Tibial nerve (tissue), 3 donors: ENCODE data around the gene IQSEC1.

Experiments
- POLR2A ChIP-seq, 2 donors: fragments of 450-650 bp; IDR thresholded peaks; one replicate each; pipeline ENCODE4 v1.6.1; 2017; ENCODE audit warnings: antibody characterized with exemption in 2 of 2, mild to moderate bottlenecking in 2 of 2, moderate library complexity in 2 of 2
- TF ChIP-seq, protein P1 (sequence below), 5 experiments: fragments of 200-600 bp in 3 of 5; fragments of 450-650 bp in 2 of 5; sonication (generic) in 3 of 5; IDR thresholded peaks; one replicate each; pipeline ENCODE4 v1.5.1; 2016 to 2019; ENCODE audit warnings: antibody characterized with exemption in 5 of 5, mild to moderate bottlenecking in 3 of 5, moderate library complexity in 2 of 5

DNA sequence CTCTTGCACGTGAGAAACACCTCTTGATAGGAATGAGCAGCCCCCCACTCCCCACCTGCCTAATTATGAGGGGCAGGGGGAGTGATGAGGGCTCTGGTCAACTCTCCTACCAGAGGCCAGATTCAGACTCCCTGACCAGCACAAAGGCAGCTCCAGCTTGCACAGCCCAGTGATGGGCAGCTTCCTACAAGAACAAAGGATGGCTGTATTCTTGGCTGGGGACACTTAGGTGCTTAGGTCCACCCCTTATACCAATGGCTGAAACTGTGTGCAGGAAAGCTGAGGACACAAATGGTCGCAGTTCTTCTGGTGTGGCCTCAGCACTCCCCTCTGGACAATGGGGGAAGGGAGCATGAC is 81.8 kb downstream of the IQSEC1 start:
- TF ChIP-seq, protein P1, sequence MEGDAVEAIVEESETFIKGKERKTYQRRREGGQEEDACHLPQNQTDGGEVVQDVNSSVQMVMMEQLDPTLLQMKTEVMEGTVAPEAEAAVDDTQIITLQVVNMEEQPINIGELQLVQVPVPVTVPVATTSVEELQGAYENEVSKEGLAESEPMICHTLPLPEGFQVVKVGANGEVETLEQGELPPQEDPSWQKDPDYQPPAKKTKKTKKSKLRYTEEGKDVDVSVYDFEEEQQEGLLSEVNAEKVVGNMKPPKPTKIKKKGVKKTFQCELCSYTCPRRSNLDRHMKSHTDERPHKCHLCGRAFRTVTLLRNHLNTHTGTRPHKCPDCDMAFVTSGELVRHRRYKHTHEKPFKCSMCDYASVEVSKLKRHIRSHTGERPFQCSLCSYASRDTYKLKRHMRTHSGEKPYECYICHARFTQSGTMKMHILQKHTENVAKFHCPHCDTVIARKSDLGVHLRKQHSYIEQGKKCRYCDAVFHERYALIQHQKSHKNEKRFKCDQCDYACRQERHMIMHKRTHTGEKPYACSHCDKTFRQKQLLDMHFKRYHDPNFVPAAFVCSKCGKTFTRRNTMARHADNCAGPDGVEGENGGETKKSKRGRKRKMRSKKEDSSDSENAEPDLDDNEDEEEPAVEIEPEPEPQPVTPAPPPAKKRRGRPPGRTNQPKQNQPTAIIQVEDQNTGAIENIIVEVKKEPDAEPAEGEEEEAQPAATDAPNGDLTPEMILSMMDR (IDR thresholded peaks at IDR 0.05) = no peak
- no peak for TF ChIP-seq POLR2A (IDR thresholded peaks at IDR 0.05)
